Stimulated activated CD4-positive, alpha-beta T cell treated with anti-CD3 and anti-CD28 coated beads, TNF-alpha, amount 100 ng/mL, for 24 hours (primary cell): ENCODE results near the gene VIL1.
A peak's percentile ranks its signal among the peaks of the same experiment; 100 is the strongest.

ENCODE experiments used
- DNase-seq, 3 experiments: peaks; one replicate each; pipeline ENCODE4 v3.0.0-alpha.2; 2020; ENCODE audit warnings: low read depth in 3 of 3

Gene VIL1

DNA sequence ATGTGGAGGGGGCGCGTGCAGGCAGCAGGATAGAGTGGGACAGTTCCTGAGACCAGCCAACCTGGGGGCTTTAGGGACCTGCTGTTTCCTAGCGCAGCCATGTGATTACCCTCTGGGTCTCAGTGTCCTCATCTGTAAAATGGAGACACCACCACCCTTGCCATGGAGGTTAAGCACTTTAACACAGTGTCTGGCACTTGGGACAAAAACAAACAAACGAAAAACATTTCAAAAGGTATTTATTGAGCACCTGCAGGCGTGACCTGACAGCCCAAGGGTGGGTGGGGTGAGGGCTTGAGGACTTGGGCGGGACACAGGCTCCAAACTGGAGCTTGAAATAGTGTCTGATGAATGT, 23.9 kb upstream of the VIL1 start:
- DNase-seq: no peak

DNA sequence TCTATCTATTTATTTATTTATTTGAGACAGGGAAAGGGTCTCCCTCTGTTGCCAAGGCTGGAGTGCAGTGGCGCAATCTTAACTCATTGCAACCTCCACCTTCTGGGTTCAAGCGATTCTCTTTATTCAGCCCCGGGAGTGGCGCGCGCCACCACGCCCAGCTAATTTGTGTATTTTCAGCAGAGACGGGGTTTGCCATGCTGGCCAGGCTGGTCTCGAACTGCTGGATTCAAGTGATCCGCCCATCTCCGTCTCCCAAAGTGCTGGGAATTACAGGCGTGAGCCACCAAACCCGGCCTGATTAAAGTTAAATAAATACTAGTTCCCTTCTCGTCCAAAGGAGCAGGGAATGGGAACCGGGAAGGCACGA, 23.5 kb upstream of the VIL1 start:
- DNase-seq: no peak

DNA sequence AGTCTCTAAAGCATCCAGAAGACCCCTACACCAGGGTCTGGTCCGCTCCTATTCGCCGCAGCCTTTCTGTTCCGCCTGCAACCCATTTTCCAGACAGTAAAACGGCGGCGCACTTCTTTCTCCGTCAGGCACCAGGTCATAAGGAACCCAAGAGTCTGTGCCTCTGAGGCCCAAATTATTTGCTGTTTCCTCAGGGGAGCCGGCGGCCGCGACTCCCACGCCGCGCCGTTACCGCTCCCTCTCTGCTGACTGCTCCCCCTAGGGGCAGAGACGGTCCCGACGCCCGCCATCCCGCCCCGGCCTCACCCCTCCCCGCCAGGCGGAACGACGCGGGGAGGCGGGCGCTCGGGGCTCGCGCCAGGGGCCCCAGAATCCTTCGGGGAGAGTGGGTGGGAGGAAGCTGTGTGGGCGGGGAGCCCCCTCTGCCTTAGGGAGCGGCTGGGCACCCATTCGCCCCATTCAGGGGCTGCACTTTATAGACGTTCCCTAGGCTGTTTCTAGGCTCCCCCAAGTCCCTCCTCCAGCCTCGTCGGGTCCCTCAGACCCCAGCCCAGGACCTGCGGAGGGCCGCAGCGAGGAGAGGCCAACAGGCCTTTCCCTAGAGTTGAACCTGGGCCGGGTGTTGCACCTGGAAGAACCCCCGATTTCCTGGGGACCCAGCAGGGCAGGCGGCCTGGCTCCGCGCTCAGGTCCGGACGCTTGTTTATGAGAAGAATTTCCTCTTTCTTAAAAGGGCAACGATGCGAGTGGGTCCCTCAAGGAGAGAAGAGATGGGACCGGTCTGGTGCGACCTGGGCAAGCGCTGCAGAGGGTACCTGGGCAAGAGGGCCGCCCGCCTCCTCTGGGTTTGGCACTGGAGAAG, 22.9 kb upstream of the VIL1 start:
- DNase-seq: peak; percentile 82 to 92 (median 82)

DNA sequence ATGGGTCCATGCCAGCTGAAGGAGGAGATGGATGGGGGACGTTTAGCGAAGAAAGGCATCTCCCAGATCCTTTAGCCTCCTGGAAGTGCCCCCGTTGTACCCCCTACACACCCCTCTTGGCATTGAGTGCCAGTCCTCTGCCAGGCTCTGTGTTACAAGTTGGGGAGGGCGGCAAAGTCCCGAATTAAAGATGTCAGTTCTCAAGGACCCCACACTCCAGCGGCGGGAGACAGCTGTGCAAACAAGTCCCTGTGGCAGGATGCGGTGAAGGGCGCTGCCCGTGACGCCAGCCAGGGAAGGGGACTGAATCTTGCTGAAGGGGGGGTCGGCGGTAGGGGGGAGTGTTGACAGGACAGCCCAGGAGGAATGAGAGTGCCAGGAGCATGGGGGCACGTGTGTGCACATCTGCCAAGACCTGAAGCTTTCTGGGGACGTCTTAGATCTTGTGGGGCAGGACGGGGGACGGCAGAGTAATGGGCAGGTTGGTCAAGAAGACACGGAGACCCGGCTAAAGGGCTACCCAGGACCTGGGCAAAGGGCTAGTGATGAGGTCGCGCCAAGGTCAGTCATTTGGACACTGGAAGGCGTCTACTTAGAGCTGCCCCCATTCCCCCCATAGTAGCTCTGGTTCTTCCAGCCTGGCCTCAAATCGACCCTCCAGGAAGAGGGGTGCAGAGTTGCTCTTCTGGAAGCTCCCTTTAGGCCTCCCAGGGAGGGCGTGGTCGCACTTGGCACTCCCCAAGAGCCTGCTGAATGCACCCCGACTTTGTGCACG, 22.0 kb upstream of the VIL1 start:
- peak in 2 of 3 experiments; percentile 22 to 53 for DNase-seq

DNA sequence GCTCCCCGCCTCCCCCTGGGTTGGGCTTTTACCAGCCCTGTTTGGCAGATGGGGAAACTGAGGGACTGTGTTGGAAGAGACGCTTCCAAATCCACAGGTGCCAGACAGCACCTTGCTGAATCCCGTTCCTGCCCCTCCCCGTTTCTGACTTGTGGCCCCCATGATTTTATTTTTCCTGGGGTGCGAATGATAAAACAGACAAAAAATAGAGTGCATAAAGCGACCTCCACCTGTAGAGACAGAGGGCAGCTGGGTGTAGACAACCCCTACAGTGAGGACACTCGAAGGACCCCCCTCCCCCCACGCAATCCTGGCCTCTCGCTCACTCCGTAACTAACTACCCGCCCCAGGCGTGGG, 21.5 kb upstream of the VIL1 start:
- no peak for DNase-seq

DNA sequence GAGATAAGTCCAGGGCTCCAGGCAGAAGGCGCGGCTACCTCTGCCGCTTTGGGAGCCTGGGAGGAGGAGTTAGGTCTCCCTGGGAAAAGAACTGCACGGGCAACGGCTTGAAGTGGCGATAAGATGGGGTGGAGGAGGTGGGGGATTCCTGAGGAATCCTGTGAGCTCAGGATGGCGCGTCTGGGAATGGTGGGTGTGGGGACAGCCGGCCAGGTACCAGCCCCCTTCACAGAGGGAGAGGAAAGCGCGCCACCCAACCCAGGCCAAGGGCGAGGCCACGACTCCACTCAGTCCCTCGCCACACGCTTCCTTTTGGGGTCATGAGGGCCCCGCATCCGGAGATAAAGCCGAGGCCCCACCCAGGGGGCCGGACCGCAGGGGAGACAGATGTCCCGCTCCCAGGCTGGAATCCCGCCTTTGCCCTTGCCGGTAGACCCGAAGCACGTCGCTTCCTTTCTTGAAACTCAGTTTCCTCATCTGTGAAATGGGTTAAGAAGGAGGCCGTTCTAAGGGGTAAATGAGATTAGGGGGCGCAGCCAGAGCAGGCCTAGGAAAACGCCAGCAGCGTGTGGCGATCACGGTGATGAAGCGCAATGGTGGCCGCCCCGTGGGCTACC, 21.0 kb upstream of the VIL1 start:
- peak in 1 of 3 experiments; percentile 58 for DNase-seq

DNA sequence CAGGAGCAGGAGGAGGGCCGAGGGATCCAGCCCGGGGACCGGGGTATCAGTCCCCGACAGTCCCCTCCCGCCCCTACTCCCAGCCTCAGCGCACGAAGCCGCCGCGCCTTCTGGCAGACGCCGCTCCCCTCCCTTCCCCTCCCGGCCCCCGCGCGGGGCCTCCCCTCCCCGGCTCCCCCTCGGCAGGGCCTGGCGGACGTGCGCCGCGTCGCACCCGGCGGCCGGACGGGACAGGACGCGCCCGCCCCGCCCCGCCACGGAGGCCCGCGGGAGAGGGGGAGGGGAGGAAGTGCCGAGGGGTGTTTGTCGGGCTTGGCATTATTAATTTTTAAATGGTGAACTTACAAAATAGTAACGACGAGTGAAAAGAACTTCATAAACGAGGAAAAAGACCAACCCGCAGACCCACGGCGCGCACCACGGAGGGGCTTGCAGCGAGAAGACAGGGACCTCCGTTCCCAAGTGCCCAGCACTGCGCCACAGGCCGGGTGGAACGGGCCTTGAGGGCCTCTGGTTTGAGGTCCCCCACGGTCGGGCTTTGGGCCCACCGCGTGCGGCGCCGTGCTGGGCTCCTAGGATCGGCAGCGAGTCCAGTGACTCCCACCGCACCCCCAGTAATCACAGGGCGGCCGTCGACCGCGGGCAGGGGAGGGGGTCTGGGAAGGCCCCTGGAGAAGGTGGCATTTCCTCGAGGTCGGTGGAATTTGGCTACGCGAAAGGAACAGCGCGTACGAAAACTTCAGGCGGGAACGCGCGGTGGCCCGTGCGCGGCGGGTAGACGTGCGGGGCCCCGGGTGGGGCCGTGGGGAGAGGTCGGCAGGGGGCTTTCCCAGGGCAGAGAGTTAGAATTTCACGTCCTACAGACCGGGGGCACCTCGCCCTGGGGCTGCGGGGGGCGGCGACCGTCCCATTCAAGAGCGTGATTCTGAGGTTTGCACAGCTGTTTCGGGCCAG, 20.2 kb upstream of the VIL1 start:
- DNase-seq: peak in 2 of 3 experiments; percentile 24 to 61

DNA sequence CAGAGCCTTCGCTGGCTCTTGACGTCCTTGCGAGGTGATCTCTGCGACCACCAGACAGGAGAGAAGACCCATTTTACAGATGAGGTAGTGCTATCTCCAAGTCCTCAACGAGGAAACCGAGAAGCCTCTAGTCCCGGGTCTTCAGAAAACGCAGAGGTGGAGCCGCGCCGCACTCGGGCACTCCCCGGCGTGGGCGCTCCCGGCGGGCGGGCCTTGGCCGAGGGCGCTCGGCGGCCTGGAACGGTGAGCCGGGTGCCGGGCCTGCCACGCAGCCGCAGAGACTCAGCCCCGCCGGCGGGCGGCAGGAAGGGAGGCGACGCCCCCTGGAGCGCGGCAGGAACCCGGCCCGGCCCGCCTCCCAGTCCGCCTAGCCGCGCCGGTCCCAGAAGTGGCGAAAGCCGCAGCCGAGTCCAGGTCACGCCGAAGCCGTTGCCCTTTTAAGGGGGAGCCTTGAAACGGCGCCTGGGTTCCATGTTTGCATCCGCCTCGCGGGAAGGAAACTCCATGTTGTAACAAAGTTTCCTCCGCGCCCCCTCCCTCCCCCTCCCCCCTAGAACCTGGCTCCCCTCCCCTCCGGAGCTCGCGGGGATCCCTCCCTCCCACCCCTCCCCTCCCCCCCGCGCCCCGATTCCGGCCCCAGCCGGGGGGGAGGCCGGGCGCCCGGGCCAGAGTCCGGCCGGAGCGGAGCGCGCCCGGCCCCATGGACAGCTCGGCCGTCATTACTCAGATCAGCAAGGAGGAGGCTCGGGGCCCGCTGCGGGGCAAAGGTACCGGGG, 19.3 kb upstream of the VIL1 start, which contains the start of gene CTDSP1:
Gene CTDSP1, plus strand, starts transcription at position 478 of the 776 bp plus-strand sequence. Its CDS starts 223 bp downstream, at position 701.
- DNase-seq: peak; percentile 82 to 90 (median 86)

DNA sequence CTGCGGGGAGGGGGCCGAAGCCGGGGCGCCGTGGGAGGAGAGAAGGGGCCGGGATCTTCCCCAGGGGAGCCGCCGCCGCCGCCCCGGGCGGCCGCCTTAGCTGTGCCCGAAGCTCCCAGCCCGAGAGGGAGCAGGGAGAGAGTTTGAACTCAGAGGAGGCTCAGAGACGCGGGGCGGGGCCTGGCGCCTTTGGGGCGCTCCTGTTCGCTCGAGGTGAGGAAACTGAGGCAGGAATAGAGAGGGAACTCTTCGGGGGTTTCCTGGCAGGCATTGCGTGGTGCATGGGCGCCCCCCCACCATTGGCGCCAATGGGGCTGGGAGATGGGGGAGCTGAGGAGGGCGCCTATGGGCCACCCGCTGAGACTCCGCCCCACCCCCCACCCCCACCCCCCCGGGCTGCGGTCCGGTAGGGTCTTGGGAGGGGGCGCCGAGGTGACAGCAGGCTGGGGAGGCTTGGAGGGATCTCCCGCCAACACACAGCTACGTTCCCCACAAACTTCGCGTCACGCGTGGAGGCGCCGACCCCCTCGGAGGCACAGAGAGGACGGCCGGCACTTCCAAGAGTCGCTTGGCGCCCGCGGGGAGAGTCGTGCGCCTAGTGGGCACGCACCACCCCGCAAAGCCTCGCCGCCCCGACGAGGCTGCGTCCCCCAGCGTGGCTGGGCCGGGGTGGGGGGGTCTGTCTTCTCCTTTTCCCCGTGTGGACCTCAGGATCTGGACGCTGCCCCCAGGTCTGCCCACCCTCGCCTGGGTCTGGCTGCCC, 18.6 kb upstream of the VIL1 start:
- peak in 1 of 3 experiments; percentile 30 for DNase-seq

DNA sequence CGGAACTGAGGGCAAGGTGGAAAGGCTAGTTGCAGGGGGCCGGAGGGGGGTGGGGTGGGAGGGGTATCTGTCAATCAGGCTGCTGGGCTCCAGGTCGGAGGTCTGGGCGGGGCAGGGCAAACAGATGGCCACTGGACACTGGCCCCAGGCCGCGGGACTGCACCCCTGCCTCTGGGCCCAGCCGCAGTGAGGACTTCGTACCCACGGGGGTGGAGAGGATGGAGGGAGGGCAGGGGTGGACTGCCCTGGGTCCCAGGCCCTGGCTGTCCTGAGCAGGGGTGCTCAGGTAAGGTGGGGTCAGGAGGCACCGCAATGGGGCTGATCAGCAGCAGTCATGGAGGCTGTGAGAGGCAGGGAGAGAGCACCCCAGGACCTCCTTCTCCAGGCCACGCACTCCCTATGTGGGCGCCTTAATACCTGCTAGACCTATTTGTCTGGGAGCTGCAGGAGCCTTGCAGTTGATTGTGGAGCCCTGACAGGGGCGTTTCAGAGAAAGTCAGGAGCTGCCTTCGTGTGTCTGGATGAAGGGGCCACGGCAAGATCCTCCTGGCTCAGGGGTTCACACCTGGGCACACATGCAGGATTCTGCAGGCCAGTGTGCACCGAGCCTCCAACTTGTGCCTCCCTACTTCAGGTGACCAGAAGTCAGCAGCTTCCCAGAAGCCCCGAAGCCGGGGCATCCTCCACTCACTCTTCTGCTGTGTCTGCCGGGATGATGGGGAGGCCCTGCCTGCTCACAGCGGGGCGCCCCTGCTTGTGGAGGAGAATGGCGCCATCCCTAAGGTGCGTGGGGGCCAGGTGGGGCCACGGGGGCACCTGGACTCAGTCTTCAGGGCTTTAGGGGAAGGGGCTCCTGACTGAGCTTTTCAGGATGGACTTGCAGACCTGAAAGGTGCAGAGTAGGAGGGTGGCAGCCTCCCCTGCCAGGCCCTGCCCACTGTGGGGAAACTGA, 17.7 kb upstream of the VIL1 start:
- no peak for DNase-seq

DNA sequence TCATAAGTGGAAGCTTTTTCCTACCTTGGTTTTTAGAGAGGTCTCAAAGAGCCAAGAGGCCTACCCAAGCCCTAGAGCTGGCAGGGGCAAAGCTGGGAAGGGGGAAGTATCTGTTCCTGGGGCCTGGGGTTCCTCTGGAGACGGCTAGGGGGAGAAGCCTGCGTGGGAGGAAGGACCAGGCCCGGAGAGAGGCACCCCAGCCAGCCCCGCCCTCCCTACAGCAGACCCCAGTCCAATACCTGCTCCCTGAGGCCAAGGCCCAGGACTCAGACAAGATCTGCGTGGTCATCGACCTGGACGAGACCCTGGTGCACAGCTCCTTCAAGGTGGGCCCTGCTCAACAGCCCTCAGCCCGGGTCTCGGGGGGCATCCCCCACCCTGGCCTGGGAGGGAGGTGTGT, 17.0 kb upstream of the VIL1 start:
- no peak for DNase-seq

DNA sequence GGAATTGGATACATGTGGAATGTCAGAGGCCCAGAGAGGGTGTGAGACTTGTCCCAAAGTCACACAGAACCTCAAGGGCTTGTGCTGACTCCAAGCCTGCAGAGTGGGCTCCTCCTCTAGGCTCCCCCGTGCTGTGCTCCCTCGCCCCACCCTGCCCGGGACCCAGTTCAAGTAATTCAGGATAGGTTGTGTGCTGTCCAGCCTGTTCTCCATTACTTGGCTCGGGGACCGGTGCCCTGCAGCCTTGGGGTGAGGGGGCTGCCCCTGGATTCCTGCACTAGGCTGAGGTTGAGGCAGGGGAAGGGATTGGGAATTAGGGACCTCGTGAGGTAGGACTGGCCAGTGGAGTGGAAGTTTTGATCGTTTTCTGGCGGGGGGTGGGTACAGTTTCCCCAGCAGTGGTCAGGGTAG, 16.4 kb upstream of the VIL1 start:
- DNase-seq: no peak

DNA sequence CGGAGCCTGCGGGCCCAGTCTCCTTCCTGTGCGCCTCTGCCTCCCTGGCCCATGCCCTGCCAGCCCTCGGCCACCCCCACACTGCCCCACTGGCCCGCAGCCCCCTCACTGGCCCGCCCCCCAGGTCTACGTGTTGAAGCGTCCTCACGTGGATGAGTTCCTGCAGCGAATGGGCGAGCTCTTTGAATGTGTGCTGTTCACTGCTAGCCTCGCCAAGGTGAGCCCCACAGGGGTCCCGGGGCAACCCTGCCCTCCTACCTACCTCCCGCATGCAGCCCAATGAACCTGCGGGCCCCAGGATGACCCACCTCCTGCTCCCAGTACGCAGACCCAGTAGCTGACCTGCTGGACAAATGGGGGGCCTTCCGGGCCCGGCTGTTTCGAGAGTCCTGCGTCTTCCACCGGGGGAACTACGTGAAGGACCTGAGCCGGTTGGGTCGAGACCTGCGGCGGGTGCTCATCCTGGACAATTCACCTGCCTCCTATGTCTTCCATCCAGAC, 16.0 kb upstream of the VIL1 start:
- no peak for DNase-seq

DNA sequence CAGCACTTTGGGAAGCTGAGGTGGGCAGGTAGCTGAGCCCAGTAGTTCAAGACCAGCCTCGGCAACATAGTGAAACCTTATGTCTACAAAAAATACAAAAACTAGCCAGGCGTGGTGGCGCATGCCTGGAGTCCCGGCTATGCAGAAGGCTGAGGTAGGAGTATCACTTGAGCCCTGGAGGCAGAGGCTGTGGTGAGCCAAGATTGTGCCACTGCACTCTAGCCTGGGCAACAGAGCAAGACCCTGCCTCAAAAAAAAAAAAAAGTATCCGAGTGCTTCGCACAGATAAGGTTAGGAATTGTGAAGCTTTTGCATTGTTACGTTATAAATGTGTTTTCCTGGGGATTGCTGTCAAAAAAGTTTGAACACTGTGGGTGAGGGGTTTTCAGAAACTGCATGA, 15.1 kb upstream of the VIL1 start:
- DNase-seq: no peak

DNA sequence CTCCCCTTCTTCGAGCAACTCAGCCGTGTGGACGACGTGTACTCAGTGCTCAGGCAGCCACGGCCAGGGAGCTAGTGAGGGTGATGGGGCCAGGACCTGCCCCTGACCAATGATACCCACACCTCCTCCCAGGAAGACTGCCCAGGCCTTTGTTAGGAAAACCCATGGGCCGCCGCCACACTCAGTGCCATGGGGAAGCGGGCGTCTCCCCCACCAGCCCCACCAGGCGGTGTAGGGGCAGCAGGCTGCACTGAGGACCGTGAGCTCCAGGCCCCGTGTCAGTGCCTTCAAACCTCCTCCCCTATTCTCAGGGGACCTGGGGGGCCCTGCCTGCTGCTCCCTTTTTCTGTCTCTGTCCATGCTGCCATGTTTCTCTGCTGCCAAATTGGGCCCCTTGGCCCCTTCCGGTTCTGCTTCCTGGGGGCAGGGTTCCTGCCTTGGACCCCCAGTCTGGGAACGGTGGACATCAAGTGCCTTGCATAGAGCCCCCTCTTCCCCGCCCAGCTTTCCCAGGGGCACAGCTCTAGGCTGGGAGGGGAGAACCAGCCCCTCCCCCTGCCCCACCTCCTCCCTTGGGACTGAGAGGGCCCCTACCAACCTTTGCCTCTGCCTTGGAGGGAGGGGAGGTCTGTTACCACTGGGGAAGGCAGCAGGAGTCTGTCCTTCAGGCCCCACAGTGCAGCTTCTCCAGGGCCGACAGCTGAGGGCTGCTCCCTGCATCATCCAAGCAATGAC, 14.4 kb upstream of the VIL1 start:
- DNase-seq: no peak

DNA sequence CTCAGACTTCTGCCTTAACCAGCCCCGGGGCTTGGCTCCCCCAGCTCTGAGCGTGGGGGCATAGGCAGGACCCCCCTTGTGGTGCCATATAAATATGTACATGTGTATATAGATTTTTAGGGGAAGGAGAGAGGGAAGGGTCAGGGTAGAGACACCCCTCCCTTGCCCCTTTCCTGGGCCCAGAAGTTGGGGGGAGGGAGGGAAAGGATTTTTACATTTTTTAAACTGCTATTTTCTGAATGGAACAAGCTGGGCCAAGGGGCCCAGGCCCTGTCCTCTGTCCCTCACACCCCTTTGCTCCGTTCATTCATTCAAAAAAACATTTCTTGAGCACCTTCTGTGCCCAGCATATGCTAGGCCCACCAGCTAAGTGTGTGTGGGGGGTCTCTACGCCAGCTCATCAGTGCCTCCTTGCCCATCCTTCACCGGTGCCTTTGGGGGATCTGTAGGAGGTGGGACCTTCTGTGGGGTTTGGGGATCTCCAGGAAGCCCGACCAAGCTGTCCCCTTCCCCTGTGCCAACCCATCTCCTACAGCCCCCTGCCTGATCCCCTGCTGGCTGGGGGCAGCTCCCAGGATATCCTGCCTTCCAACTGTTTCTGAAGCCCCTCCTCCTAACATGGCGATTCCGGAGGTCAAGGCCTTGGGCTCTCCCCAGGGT, 13.7 kb upstream of the VIL1 start:
- DNase-seq: no peak

DNA sequence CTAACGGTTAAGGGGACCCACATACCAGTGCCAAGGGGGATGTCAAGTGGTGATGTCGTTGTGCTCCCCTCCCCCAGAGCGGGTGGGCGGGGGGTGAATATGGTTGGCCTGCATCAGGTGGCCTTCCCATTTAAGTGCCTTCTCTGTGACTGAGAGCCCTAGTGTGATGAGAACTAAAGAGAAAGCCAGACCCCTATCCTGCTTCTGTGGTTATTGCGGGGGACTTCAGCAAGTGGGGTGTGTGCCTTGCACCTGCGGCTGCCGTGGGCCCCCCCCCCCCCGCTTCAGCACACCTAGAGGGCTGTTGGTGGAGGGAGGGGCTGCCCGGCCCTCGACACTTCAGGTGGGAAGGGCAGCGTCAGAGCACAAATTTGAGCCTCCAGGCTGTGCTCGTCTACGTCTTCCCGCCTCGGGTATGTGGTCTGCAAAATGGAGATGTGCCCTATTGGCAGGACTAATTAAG, 13.1 kb upstream of the VIL1 start:
- DNase-seq: no peak
